ENCODE results near the gene FAM118A. TPM values are rescaled to one million over a fixed set of nuclear protein-coding genes. Genes with fewer than 3 reads are reported as not detected.

FAM118A gene
- total and polyA plus RNA-seq, 2 of the 8 experiments (the other 6 are each of a cell fraction or from before 2014, with no cell fraction given), result 8.5 to 18.6 TPM

DNA sequence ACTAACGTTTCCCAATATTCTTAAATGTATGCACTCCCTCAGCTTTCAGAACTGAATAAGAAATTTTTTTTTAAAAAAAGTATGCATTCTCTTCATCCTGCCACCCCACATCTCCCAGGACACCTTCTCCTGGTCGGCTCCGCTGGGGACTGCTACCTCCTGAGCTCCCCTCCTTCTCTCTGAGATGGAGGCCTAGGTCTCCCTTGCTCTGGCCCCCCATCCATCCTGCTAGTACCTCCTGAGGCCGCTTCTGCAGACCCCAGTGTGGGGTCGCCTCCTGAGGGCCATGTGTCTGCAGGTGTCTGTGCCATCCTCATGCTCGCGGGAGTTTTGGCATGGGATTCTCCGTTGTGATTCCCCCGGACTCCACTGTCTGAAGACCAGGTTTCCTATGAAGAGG is 27.8 kb downstream of the FAM118A start (continued):
- TF ChIP-seq, protein P1, sequence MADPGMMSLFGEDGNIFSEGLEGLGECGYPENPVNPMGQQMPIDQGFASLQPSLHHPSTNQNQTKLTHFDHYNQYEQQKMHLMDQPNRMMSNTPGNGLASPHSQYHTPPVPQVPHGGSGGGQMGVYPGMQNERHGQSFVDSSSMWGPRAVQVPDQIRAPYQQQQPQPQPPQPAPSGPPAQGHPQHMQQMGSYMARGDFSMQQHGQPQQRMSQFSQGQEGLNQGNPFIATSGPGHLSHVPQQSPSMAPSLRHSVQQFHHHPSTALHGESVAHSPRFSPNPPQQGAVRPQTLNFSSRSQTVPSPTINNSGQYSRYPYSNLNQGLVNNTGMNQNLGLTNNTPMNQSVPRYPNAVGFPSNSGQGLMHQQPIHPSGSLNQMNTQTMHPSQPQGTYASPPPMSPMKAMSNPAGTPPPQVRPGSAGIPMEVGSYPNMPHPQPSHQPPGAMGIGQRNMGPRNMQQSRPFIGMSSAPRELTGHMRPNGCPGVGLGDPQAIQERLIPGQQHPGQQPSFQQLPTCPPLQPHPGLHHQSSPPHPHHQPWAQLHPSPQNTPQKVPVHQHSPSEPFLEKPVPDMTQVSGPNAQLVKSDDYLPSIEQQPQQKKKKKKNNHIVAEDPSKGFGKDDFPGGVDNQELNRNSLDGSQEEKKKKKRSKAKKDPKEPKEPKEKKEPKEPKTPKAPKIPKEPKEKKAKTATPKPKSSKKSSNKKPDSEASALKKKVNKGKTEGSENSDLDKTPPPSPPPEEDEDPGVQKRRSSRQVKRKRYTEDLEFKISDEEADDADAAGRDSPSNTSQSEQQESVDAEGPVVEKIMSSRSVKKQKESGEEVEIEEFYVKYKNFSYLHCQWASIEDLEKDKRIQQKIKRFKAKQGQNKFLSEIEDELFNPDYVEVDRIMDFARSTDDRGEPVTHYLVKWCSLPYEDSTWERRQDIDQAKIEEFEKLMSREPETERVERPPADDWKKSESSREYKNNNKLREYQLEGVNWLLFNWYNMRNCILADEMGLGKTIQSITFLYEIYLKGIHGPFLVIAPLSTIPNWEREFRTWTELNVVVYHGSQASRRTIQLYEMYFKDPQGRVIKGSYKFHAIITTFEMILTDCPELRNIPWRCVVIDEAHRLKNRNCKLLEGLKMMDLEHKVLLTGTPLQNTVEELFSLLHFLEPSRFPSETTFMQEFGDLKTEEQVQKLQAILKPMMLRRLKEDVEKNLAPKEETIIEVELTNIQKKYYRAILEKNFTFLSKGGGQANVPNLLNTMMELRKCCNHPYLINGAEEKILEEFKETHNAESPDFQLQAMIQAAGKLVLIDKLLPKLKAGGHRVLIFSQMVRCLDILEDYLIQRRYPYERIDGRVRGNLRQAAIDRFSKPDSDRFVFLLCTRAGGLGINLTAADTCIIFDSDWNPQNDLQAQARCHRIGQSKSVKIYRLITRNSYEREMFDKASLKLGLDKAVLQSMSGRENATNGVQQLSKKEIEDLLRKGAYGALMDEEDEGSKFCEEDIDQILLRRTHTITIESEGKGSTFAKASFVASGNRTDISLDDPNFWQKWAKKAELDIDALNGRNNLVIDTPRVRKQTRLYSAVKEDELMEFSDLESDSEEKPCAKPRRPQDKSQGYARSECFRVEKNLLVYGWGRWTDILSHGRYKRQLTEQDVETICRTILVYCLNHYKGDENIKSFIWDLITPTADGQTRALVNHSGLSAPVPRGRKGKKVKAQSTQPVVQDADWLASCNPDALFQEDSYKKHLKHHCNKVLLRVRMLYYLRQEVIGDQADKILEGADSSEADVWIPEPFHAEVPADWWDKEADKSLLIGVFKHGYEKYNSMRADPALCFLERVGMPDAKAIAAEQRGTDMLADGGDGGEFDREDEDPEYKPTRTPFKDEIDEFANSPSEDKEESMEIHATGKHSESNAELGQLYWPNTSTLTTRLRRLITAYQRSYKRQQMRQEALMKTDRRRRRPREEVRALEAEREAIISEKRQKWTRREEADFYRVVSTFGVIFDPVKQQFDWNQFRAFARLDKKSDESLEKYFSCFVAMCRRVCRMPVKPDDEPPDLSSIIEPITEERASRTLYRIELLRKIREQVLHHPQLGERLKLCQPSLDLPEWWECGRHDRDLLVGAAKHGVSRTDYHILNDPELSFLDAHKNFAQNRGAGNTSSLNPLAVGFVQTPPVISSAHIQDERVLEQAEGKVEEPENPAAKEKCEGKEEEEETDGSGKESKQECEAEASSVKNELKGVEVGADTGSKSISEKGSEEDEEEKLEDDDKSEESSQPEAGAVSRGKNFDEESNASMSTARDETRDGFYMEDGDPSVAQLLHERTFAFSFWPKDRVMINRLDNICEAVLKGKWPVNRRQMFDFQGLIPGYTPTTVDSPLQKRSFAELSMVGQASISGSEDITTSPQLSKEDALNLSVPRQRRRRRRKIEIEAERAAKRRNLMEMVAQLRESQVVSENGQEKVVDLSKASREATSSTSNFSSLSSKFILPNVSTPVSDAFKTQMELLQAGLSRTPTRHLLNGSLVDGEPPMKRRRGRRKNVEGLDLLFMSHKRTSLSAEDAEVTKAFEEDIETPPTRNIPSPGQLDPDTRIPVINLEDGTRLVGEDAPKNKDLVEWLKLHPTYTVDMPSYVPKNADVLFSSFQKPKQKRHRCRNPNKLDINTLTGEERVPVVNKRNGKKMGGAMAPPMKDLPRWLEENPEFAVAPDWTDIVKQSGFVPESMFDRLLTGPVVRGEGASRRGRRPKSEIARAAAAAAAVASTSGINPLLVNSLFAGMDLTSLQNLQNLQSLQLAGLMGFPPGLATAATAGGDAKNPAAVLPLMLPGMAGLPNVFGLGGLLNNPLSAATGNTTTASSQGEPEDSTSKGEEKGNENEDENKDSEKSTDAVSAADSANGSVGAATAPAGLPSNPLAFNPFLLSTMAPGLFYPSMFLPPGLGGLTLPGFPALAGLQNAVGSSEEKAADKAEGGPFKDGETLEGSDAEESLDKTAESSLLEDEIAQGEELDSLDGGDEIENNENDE (IDR thresholded peaks at IDR 0.05; ENCODE audit: insufficient replicate concordance, low read length), result no peak
- TF ChIP-seq E2F6 (IDR thresholded peaks at IDR 0.05) (no peak), CTCF (IDR thresholded peaks at IDR 0.05; ENCODE audit: control extremely low read depth in 1 of 3, insufficient read depth in 1 of 3, low read depth in 1 of 3, low read length in 3 of 3) (no peak)
